SU-DHL-6 (cell line): ENCODE results near the gene TADA3.

ENCODE experiments used
- H2AFZ ChIP-seq: fragments of 200-600 bp; sonication (generic); 2 replicates; pipeline ENCODE4 v1.6.1; 2014; ENCODE audit warnings: low read depth, mild to moderate bottlenecking, moderate library complexity, mixed read lengths, antibody characterized with exemption, low read length; ENCODE audit not compliant: severe bottlenecking
- H3F3A ChIP-seq: fragments of 200-600 bp; shearing (Covaris generic); 2 replicates; pipeline ENCODE4 v1.6.0; 2016; ENCODE audit warnings: antibody characterized with exemption, mild to moderate bottlenecking; ENCODE audit not compliant: insufficient read depth
- H3K27ac ChIP-seq: fragments of 200-600 bp; sonication (generic); 2 replicates; pipeline ENCODE4 v1.5.1; 2016; ENCODE audit warnings: low read depth, mild to moderate bottlenecking, low read length, moderate library complexity, mixed read lengths
- H3K27me3 ChIP-seq: fragments of 200-600 bp; sonication (generic), shearing (Covaris generic); 2 replicates; pipeline ENCODE4 v1.6.0; 2014; ENCODE audit warnings: mild to moderate bottlenecking, low read length
- H3K36me3 ChIP-seq: fragments of 200-600 bp; sonication (generic); 2 replicates; pipeline ENCODE4 v1.6.1; 2014; ENCODE audit warnings: mild to moderate bottlenecking, low read length, mixed read lengths
- H3K4me2 ChIP-seq: fragments of 300-600, 200-600 bp; shearing (Covaris generic), sonication (generic); 2 replicates; pipeline ENCODE4 v1.6.0; 2014; ENCODE audit warnings: low read length, low read depth, mild to moderate bottlenecking; ENCODE audit not compliant: poor library complexity, severe bottlenecking
- H3K4me3 ChIP-seq: fragments of 200-600 bp; sonication (generic); 2 replicates; pipeline ENCODE4 v1.5.1; 2014; ENCODE audit warnings: antibody characterized with exemption, low read length, mild to moderate bottlenecking, mixed read lengths; ENCODE audit not compliant: insufficient read depth, poor library complexity, severe bottlenecking
- H3K79me2 ChIP-seq: fragments of 200-600 bp; sonication (generic); 2 replicates; pipeline ENCODE4 v1.6.1; 2014; ENCODE audit warnings: mild to moderate bottlenecking, low read length, moderate library complexity; ENCODE audit not compliant: insufficient read depth
- H3K9ac ChIP-seq: fragments of 200-600 bp; sonication (generic); 2 replicates; pipeline ENCODE4 v1.7.0; 2014; ENCODE audit warnings: mild to moderate bottlenecking, low read length
- H3K9me2 ChIP-seq: fragments of 200-600 bp; sonication (generic); replicated peaks from 2 replicates; pipeline ENCODE4 v1.6.1; 2014; ENCODE audit warnings: low read length; ENCODE audit not compliant: insufficient read depth
- H3K9me3 ChIP-seq: fragments of 200-600 bp; sonication (generic); 2 replicates; pipeline ENCODE4 v1.6.1; 2014; ENCODE audit warnings: low read length, mixed read lengths; ENCODE audit not compliant: insufficient read depth
- H4K20me1 ChIP-seq: fragments of 200-600 bp; sonication (generic); 2 replicates; pipeline ENCODE4 v1.6.1; 2014; ENCODE audit warnings: low read depth, mild to moderate bottlenecking, antibody characterized with exemption, low read length, moderate library complexity, mixed read lengths
- EZH2phosphoT487 ChIP-seq: fragments of 200-600 bp; sonication (generic), shearing (Covaris generic); conservative IDR thresholded peaks from 2 replicates; pipeline ENCODE4 v1.6.1; 2018; ENCODE audit warnings: mild to moderate bottlenecking, antibody characterized with exemption, low read length, moderate library complexity, mixed read lengths
- TF ChIP-seq, protein P1 (sequence below): fragments of 200-600 bp; sonication (generic); IDR thresholded peaks from one replicate; pipeline ENCODE4 v1.5.1; 2017; ENCODE audit warnings: antibody characterized with exemption, mild to moderate bottlenecking, low read length, moderate library complexity; ENCODE audit not compliant: insufficient read depth, poor library complexity, severe bottlenecking

Gene TADA3

GRCh38 chr3:9837701-9838582, 45.7 kb upstream of the TADA3 start:
- no peaks in the 10 kb centered on the region for H3F3A ChIP-seq
- H3K4me3 ChIP-seq, result no peak overlapping the region
- H3K27ac ChIP-seq, result no peak overlapping the region
- H3K36me3 ChIP-seq, result no peaks in the 10 kb centered on the region; the same call in 1 of the 2 replicates
- H3K79me2 ChIP-seq, result no peaks in the 10 kb centered on the region
- no peak overlapping the region for H2AFZ ChIP-seq
- no peak overlapping the region for H3K9ac ChIP-seq
- H4K20me1 ChIP-seq, result no peaks in the 10 kb centered on the region
- no peak overlapping the region for H3K4me2 ChIP-seq
- H3K27me3 ChIP-seq, result no peaks in the 10 kb centered on the region
- no peaks in the 10 kb centered on the region for H3K9me3 ChIP-seq
- no peaks in the 10 kb centered on the region for H3K9me2 ChIP-seq
- TF ChIP-seq, protein P1, sequence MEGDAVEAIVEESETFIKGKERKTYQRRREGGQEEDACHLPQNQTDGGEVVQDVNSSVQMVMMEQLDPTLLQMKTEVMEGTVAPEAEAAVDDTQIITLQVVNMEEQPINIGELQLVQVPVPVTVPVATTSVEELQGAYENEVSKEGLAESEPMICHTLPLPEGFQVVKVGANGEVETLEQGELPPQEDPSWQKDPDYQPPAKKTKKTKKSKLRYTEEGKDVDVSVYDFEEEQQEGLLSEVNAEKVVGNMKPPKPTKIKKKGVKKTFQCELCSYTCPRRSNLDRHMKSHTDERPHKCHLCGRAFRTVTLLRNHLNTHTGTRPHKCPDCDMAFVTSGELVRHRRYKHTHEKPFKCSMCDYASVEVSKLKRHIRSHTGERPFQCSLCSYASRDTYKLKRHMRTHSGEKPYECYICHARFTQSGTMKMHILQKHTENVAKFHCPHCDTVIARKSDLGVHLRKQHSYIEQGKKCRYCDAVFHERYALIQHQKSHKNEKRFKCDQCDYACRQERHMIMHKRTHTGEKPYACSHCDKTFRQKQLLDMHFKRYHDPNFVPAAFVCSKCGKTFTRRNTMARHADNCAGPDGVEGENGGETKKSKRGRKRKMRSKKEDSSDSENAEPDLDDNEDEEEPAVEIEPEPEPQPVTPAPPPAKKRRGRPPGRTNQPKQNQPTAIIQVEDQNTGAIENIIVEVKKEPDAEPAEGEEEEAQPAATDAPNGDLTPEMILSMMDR, result no peak
- no peak for TF ChIP-seq EZH2phosphoT487

GRCh38 chr3:9834520-9835380, 42.5 kb upstream of the TADA3 start:
- no peaks in the 10 kb centered on the region for H3K9me2 ChIP-seq
- no peak overlapping the region for H3K4me2 ChIP-seq
- no peaks in the 10 kb centered on the region for H4K20me1 ChIP-seq
- no peak overlapping the region for H3K9ac ChIP-seq
- 0 out of 2 replicates have a peak, but pooled peaks cover 3% of the 10 kb centered on the region for H3F3A ChIP-seq
- no peak overlapping the region for H3K4me3 ChIP-seq
- no peaks in the 10 kb centered on the region for H3K9me3 ChIP-seq
- H3K79me2 ChIP-seq, result no peaks in the 10 kb centered on the region
- H3K27me3 ChIP-seq, result no peaks in the 10 kb centered on the region
- no peak overlapping the region for H3K27ac ChIP-seq
- no peak overlapping the region for H2AFZ ChIP-seq
- TF ChIP-seq, protein P1, result no peak
- no peak for TF ChIP-seq EZH2phosphoT487
- no peaks in the 10 kb centered on the region; the same call in 1 of the 2 replicates for H3K36me3 ChIP-seq

DNA sequence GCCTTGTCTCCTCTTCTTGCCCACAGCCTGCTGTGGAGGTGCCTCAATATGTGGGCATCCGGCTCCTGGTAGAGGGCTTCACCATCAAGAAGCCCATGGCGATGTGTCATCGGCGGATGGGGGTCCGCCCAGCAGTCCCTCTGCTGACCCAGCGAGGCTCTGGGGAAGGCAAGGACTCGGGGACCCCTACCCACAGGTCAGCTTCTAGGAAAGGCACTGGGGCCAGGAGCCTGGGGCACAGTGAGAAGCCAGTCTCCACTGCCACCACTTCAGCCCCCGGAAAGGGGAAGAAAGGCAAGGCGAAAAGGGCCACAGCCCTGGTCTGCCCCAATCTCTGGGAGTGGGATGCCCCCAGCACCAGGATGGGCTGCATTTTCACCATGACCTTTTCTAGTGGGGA, 40.8 kb upstream of the TADA3 start:
- no peak for TF ChIP-seq EZH2phosphoT487
- TF ChIP-seq, protein P1, result no peak
- Histone ChIP-seq H3K9ac (no peak overlapping the region), H4K20me1 (no peaks in the 10 kb centered on the region), H3K79me2 (no peaks in the 10 kb centered on the region), H3K27ac (no peak overlapping the region), H3K27me3 (no peaks in the 10 kb centered on the region), H3K4me3 (no peak overlapping the region), H2AFZ (no peak overlapping the region), H3F3A (0 out of 2 replicates have a peak, but pooled peaks cover 3% of the 10 kb centered on the region), H3K9me2 (no peaks in the 10 kb centered on the region), H3K36me3 (no peaks in the 10 kb centered on the region; the same call in 1 of the 2 replicates), H3K9me3 (no peaks in the 10 kb centered on the region), H3K4me2 (no peak overlapping the region)
